GM23338 (cell line): Measurements from ENCODE around the gene TRIM8.

Experiments
- CTCF ChIP-seq, 2 experiments: fragments of 200-600 bp in 1 of 2; sonication (generic) in 1 of 2; conservative IDR thresholded peaks; 2 replicates each; pipeline versions ENCODE4 v1.5.1 to v1.6.1; 2016 to 2017; ENCODE audit warnings: antibody characterized with exemption in 2 of 2, low read depth in 2 of 2, mild to moderate bottlenecking in 2 of 2, moderate library complexity in 1 of 2
- ZNF114 ChIP-seq: fragments of 250-450 bp; sonication (Bioruptor Pico); IDR thresholded peaks from 2 replicates; pipeline ENCODE4 v1.5.0; 2020; ENCODE audit warnings: mild to moderate bottlenecking, moderate library complexity

GRCh38 chr10:102674566-102674965, 30.3 kb downstream of the TRIM8 start:
- no peak for TF ChIP-seq CTCF (conservative IDR thresholded peaks at IDR 0.05; ENCODE audit: low read depth in 2 of 2)
- no peak for TF ChIP-seq ZNF114 (CRISPR knock-in tag)
